HG03159 (cell line): ENCODE data around the gene TNS1.

ENCODE experiments used
- ATAC-seq: cut with Tn5 transposase; IDR thresholded peaks from one replicate; pipeline ENCODE4 v1.9.1; 2021; ENCODE audit warnings: mild to moderate bottlenecking, moderate library complexity; ENCODE audit not compliant: unreplicated experiment

The TNS1 gene

DNA sequence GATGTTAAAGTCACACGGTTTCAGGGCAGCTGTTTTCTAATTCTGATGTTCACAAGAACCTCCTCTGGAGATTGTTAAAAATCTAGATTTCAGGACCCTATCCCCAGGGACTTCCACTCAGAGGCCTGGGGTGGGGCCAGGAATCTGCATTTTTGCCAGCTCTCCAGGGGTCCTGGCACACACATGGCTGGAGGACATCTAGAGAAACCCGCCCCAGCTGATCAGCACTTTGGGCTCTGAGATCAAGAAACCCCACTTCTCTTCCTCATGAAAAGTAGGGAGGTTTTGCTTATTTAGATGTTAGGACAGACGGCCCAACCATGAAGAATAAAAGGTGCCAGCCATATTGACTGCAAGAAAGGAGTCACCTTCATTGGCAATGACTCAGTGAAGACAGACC, 148.8 kb downstream of the TNS1 start:
- ATAC-seq: no peak

GRCh38 chr2:217853301-217853881, 149.4 kb downstream of the TNS1 start:
- ATAC-seq: no peak

DNA sequence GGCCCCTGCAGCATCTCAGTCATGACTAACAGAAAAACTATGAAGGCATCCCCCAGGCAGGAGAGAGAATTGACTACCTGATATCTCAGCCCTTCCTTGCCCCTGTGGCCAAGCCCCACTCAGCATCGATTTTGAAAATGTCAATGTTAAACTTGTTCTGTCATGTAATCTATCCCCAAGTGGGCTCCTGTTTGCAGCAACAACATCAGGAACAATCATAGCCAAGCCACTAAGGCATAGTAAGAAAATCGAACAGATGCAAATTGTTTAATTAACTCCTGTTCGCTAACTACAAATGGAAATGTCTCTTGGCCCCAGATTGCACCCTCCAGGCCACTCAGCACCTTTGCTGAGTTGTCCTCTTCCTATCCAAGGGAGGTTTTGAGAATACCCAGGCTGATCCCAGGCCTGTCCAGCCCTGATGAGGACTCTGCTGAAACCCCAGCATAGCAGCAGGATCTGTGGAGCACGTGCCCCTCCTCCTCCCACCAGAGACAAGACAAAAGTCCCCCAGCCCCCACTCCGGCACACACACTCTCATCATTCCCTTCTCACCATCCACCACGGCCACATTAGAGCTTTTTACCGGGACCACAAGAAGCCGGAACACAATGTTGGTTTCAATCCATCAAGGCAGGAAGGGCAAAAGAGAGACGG, 150.1 kb downstream of the TNS1 start:
- ATAC-seq: no peak

DNA sequence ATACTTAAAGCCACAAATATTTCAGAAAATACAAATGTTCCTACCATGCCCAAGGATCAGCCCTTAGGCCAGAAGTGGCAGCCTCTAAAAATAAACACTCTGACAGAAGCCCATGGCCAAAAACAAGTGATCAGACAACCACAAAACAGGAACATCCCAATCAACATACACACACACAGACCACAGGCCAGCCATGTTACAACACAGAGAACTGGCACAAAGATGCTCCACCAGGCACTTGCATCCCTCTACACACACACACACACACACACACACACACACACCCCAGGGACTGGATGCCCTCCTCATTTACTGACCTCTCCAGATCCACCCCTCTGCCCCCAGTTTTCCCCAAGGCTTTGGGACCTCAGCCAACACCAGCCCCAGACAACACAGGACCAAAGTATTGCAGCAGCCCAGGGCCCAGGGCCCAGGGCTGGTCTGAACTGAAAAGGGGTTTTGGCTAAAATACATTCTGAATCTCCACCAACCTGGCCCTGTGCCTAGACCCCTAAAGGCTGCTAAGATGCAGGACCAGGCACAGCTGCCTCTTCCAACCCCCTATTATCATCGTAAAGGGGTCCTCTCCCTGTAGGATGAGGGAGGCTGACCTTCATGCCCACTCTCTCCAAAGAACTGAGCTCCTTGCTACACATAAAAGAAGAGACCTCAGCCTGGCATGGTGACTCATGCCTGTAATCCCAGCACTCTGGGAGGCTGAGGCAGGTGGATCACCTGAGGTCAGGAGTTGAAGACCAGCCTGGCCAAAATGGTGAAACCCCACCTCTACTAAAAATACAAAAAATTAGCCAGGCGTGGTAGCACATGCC, 151.4 kb downstream of the TNS1 start:
- ATAC-seq: no peak

- no peak for ATAC-seq
Measured at GRCh38 chr2:217849154-217849975, 153.4 kb downstream of the TNS1 start.

GRCh38 chr2:217848351-217848957, 154.3 kb downstream of the TNS1 start:
- no peak for ATAC-seq

- no peak for ATAC-seq
Measured at GRCh38 chr2:217847552-217848350, 155.0 kb downstream of the TNS1 start.

- no peak for ATAC-seq
Measured at GRCh38 chr2:217847115-217847514, 155.7 kb downstream of the TNS1 start.

GRCh38 chr2:217846321-217846743, 156.5 kb downstream of the TNS1 start:
- ATAC-seq: no peak

GRCh38 chr2:217845301-217845700, 157.5 kb downstream of the TNS1 start:
- ATAC-seq: no peak

- no peak for ATAC-seq
Measured at GRCh38 chr2:217844696-217845095, 158.1 kb downstream of the TNS1 start.

DNA sequence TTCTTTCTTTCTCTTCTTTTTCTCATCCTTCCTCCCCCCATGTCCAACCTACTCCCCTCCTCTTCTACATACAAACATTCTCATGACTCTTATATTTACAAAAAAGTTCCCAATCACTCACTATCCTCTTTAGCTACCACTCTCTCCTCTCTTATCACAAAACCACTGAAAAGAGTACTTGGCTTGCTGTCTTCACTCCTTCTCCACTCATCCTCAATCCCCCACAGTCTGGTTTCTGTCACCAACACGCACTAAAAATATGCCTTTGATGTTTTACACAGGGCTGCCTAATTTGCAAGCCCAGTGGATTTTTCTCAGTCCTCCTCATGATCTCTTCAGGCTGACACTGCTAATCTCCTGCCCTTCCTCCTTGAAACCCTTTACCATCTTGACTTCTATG, 159.5 kb downstream of the TNS1 start:
- ATAC-seq: no peak

GRCh38 chr2:217842017-217842416, 160.8 kb downstream of the TNS1 start:
- no peak for ATAC-seq

DNA sequence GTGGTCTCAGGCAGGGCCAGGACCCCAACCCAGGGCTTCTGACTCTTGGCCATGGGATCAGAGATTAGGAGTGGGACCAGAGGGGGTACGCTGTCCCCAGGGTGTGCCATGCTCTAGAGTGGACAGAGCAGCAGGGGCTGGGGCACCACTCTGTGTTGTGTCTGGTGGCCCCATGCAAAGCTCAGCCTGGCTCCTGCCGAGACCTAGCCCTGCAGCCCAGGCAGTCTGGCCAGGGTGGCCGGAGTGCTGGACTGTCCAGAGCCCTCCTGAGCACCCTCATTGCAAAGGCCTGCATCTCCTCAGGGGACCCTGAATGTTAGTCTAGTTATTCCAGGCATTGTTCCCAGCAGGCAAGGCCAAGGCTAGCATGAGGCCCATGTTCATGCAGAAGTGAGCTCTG, 162.3 kb downstream of the TNS1 start:
- ATAC-seq: no peak

DNA sequence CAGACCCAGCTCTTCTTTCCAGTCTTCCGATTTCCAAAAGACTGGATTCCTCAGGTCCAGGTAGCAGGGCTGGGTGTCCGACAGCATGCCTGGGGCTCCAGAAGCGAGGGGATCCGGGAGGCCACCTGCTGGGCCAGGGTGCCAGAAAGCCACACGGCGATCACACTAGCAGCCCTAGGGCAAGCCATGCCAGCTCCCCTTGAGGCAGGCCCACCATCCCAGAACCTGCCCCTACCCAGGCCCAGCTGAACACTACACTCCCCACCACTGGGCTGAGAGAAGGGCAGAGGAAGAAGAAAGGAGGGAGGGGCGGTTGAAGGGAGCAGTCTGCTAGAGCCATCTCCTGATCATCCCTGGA, 163.1 kb downstream of the TNS1 start:
- ATAC-seq: no peak

GRCh38 chr2:217839073-217839749, 163.6 kb downstream of the TNS1 start:
- no peak for ATAC-seq

GRCh38 chr2:217838409-217838831, 164.4 kb downstream of the TNS1 start:
- ATAC-seq: no peak

GRCh38 chr2:217837530-217837929, 165.3 kb downstream of the TNS1 start:
- ATAC-seq: no peak

DNA sequence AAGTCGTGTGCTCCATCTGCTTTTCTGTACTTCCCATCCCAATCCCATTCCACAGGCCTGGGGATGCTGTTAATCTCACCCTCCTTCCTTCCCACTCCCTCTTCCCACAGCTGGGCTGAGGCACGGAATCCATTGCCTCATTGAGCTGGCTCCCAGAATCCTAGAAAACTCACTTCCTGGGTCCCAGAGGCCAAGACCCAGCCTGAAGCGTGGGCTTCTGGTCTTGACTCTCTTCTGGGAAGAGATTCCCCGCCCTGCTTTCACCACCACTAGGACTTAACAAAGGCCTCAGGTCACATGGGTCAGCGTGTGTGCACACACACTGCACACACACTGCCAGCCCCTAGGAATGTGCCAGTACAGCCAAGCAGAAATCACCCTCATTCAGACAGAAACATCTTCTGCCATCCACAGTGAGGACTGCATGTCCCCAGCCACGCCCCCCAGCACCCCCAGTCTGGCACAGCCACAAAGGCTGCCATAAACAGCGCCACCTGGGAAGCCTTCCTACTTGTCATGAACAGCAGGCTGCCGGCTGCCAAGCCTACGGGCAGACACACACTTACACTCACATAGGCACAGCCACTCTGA, 165.8 kb downstream of the TNS1 start:
- ATAC-seq: no peak
